ENCODE measurements around the gene ATP6AP2. TPM values are rescaled to one million over a fixed set of nuclear protein-coding genes. Genes with fewer than 3 reads are reported as not detected.

The ATP6AP2 gene
- total RNA-seq, 1 experiment from 2014 or later, result 78.7 TPM

GRCh38 chrX:40544343-40545266, 36.2 kb upstream of the ATP6AP2 start (continued):
- TF ChIP-seq HMGXB4 (CRISPR knock-in tag; IDR thresholded peaks at IDR 0.05), result no peak
- TF ChIP-seq TP53 (CRISPR knock-in tag; IDR thresholded peaks at IDR 0.05), result no peak
- no peak for TF ChIP-seq ZSCAN18 (CRISPR knock-in tag; IDR thresholded peaks at IDR 0.05)
- TF ChIP-seq ZNF671 (CRISPR knock-in tag; IDR thresholded peaks at IDR 0.05), result no peak
- TF ChIP-seq AFF4 (CRISPR knock-in tag; IDR thresholded peaks at IDR 0.05; ENCODE audit: borderline replicate concordance), result no peak
- TF ChIP-seq FOXJ3 (CRISPR knock-in tag; IDR thresholded peaks at IDR 0.05; ENCODE audit: borderline replicate concordance), result no peak
- no peak for TF ChIP-seq STAT6 (CRISPR knock-in tag; conservative IDR thresholded peaks at IDR 0.05; ENCODE audit: low read depth)
- no peak for TF ChIP-seq TCF7 (CRISPR knock-in tag; IDR thresholded peaks at IDR 0.05; ENCODE audit: low read depth)
- no peak for TF ChIP-seq NR3C1 (CRISPR knock-in tag; conservative IDR thresholded peaks at IDR 0.05; ENCODE audit: low read depth)
- no peak for TF ChIP-seq SMAD3 (CRISPR knock-in tag; IDR thresholded peaks at IDR 0.05; ENCODE audit: borderline replicate concordance)

GRCh38 chrX:40546870-40547269, 33.9 kb upstream of the ATP6AP2 start:
- peaks cover 6% of the 10 kb centered on the region for H3K4me1 Mint-ChIP-seq
- DNase-seq (ENCODE audit: low spot score) (no peak), ATAC-seq (no peak)
- no peaks in the 10 kb centered on the region for H3K36me3 Mint-ChIP-seq
- POLR2A ChIA-PET, result no interaction called here
- H3K27me3 Mint-ChIP-seq (ENCODE audit: low read depth), result no peaks in the 10 kb centered on the region
- no peak overlapping the region for H3K27ac Mint-ChIP-seq
- CTCF ChIA-PET, result no interaction called here
- no peak overlapping the region for H3K4me3 Mint-ChIP-seq
- H3K9me3 Mint-ChIP-seq, result no peaks in the 10 kb centered on the region
- TF ChIP-seq FOXP1 (CRISPR knock-in tag; IDR thresholded peaks at IDR 0.05; ENCODE audit: borderline replicate concordance), result no peak
- no peak for TF ChIP-seq ESRRA (CRISPR knock-in tag; IDR thresholded peaks at IDR 0.05; ENCODE audit: borderline replicate concordance)
- no peak for TF ChIP-seq E2F4 (CRISPR knock-in tag; IDR thresholded peaks at IDR 0.05; ENCODE audit: borderline replicate concordance, low read depth)
- TF ChIP-seq STAT6 (CRISPR knock-in tag; conservative IDR thresholded peaks at IDR 0.05; ENCODE audit: low read depth), result no peak
- no peak for TF ChIP-seq MLX (CRISPR knock-in tag; IDR thresholded peaks at IDR 0.05)
- no peak for TF ChIP-seq ZNF281 (CRISPR knock-in tag; IDR thresholded peaks at IDR 0.05)
- no peak for TF ChIP-seq TP53 (CRISPR knock-in tag; IDR thresholded peaks at IDR 0.05)
